Dermis blood vessel endothelial cell (primary cell): ENCODE results near the gene SPATA24. TPM values are rescaled to one million over a fixed set of nuclear protein-coding genes. Genes with fewer than 3 reads are reported as not detected.
"Not testable (repeated sequence)": the region's sequence is repeated elsewhere in the genome, so short reads cannot be mapped to it uniquely, and the experiment has no call there.

ENCODE experiments used
- DNase-seq: peaks from one replicate; pipeline ENCODE4 v3.0.0; 2010
- total RNA-seq: library from RNA; depleted of rRNA; stranded (reverse); fragments of >200 nt; gene quantifications from 2 replicates; pipeline ENCODE4 v1.2.3, GENCODE V29; 2014

SPATA24 gene
- total RNA-seq, 1 donor from 2014 or later, result 10.0 TPM

- DNase-seq, result peak; percentile 29
Observed at GRCh38 chr5:139394654-139395566, 9.0 kb downstream of the SPATA24 start, which contains the start of gene PROB1. Gene PROB1, minus strand, starts transcription at chr5:139395104. Its CDS starts 23 bp downstream, at chr5:139395081.

GRCh38 chr5:139394123-139394653, 9.7 kb downstream of the SPATA24 start:
- DNase-seq, result peak; percentile 55

DNA sequence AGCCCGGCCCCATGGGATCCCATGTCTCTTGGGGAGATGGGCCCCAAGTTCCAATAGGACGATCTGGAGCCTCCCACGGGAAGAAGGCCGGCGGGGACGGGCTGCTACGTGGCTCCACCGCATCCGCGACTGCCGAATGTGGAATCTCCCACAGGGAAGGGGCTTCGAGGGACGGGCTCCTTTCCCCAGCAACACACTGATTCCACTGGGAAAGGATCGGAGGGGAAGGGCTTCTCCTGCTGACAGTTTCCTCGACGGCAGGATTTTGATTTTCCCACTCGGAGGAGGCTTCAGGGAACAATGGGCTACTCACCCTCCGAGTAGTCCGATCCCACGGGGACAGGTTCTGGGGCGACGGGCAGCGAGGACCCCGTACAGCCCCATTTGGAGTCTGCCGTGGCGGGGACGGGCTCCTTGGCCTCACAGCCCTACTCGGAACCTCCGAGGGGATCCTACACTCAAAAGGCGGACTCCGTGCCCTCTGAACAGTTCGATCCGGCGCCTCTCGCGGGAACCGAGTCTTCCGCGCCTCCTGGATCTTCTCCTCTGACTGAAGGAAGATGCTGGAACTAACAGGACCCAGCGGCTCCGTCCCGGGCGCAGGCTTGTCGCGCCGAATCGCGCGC, 10.3 kb downstream of the SPATA24 start:
- no peak for DNase-seq

- DNase-seq, result peak; percentile 73
Observed at GRCh38 chr5:139392678-139393496, 11.0 kb downstream of the SPATA24 start.

- DNase-seq, result no peak
Observed at GRCh38 chr5:139392324-139392677, 11.6 kb downstream of the SPATA24 start.

DNA sequence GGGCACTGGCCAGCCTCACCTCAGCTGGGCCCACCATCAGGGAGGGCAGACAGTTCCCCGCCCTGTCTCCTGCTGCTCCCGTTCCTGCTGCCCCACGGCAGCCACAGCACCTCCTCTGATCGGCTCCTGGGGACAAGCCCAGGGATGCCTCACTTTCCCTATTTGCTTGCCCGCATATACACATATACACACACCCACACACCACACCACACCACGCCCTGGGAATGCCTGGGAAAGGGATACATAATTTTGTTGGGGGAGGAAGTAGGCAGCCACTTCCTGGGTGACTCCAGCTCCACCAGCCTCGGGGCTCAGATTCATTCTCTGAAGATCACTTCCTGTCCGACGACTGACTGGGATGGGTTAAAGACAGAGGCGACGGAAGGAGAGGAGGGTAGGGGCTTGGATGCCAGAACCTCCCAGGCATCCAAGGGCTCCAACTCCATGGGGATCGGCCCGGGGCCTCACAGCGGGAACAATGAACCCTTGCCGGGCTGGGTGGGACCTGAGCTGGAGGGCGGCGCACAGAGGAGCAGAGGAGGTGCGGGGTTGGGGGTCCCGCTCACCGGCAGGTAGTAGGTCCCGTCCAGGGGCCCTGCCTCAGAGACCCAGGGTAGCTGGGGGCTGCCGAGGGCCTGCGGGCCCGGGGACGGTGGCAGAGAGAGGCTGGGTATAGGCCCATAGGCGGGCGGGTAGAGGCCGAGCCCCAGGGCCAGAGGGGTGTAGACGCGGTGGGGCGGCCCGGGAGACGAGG, 12.1 kb downstream of the SPATA24 start:
- DNase-seq, result no peak

- DNase-seq, result no peak
Observed at GRCh38 chr5:139390639-139391569, 13.0 kb downstream of the SPATA24 start.

DNA sequence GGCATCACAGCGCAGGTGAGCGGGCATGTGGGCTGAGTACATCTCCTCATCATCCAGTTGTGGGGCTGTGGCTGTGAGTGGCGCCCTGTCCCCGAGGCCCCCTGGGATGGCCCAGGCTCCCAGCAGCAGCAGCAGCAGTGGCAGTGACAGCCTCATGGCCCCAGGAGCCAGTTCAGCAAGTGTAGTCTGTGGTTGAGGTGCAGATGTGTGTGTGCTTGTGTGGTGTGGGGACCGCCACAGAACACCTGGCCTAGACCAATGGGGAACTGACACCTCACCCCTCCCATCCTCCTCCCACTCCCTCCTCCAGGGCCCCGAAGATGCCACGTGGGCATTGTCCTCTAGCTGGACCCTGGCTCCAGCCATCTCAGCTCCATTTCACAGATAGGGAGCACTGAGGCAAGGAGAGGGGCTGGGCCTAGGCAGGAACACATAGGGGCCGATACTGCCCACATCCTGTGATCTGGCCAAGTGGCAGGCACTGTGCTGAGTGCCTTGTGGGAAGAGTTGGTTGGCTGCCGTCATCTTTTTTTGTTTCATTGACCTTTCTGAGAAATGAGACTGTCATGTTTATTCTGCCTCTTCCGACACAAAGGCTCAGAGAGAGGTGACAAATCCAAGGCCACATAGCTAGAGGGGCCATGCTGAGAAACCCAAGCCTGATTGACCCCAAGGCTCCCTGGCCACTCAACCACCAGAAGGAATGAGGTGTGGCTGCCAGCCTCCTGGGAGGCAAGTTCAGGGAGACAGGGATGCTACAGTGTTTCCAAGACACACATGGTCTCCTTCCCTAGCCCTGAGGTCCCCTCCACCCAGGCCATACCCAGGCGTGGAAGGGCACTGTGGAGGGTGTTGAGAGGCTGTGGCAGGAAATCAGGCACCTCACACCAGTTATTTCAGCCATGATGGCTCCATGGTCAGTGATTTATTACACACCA, 13.9 kb downstream of the SPATA24 start, which contains the start of gene MZB1:
MZB1 (minus strand) TSS at position 213 of the 938 bp plus-strand sequence; CDS start at position 156, 57 bp downstream.
- DNase-seq, result no peak

- peak; percentile 66 for DNase-seq
Observed at GRCh38 chr5:139388198-139388821, 15.6 kb downstream of the SPATA24 start.

- no peak for DNase-seq
Observed at GRCh38 chr5:139387611-139388197, 16.2 kb downstream of the SPATA24 start.

GRCh38 chr5:139386956-139387355, 16.9 kb downstream of the SPATA24 start:
- DNase-seq, result not testable (repeated sequence)

- DNase-seq, result no peak
Observed at GRCh38 chr5:139386050-139386438, 17.8 kb downstream of the SPATA24 start.

GRCh38 chr5:139385061-139386049, 18.5 kb downstream of the SPATA24 start:
- peak; percentile 29 for DNase-seq

GRCh38 chr5:139384591-139385051, 19.3 kb downstream of the SPATA24 start:
- DNase-seq, result no peak

GRCh38 chr5:139383993-139384590, 19.8 kb downstream of the SPATA24 start:
- DNase-seq, result no peak

- no peak for DNase-seq
Observed at GRCh38 chr5:139383275-139383992, 20.5 kb downstream of the SPATA24 start, which contains the start of gene SLC23A1. Gene SLC23A1, minus strand, starts transcription at chr5:139383297. Its CDS starts 44 bp downstream, at chr5:139383253.
